Heart right ventricle (tissue), 16 donors: ENCODE results near the gene SLITRK3. TPM values are rescaled to one million over a fixed set of nuclear protein-coding genes. Genes with fewer than 3 reads are reported as not detected.

Source experiments
- ATAC-seq, 8 donors: fragments of 200-7000 bp; cut with Tn5 transposase; one replicate each; pipeline ENCODE4 v1.9.1; 2020; ENCODE audit warnings: mild to moderate bottlenecking in 8 of 8, moderate library complexity in 8 of 8, moderate number of reproducible peaks in 1 of 8
- DNase-seq, 2 donors: peaks; one replicate each; pipeline ENCODE4 v3.0.0-alpha.2; 2020
- H3K27ac ChIP-seq, 10 donors: fragments of 200-600 bp; sonication (generic) in 2 of 10; one replicate each; pipeline versions ENCODE4 v1.5.0 to v1.8.0; 2020 to 2022; ENCODE audit warnings: mild to moderate bottlenecking in 3 of 10
- H3K27me3 ChIP-seq, 7 donors: fragments of 200-600 bp; one replicate each; pipeline ENCODE4 v1.8.0; 2021 to 2022; ENCODE audit warnings: mild to moderate bottlenecking in 2 of 7
- H3K36me3 ChIP-seq, 9 donors: fragments of 200-600 bp; sonication (generic) in 1 of 9; one replicate each; pipeline versions ENCODE4 v1.5.0 to v1.8.0; 2020 to 2022; ENCODE audit warnings: mild to moderate bottlenecking in 2 of 9
- H3K4me1 ChIP-seq, 9 donors: fragments of 200-600 bp; sonication (generic) in 1 of 9; one replicate each; pipeline versions ENCODE4 v1.5.0 to v1.8.0; 2020 to 2022; ENCODE audit warnings: mild to moderate bottlenecking in 4 of 9
- H3K4me3 ChIP-seq, 10 donors: fragments of 200-600 bp; sonication (generic) in 2 of 10; one replicate each; pipeline versions ENCODE4 v1.5.0 to v1.8.0; 2020 to 2022; ENCODE audit warnings: mild to moderate bottlenecking in 7 of 10, moderate library complexity in 2 of 10
- H3K9me3 ChIP-seq, 11 donors: fragments of 200-600 bp in 10 of 11; sonication (generic) in 2 of 11; one replicate each; pipeline versions ENCODE4 v1.5.0 to v1.8.0; 2013 to 2022; ENCODE audit warnings: mild to moderate bottlenecking in 2 of 11, control low read depth in 1 of 11, moderate library complexity in 1 of 11
- WGBS, 2 donors: extraction: QIAGEN DNeasy Blood & Tissue Kit; methylation state at CpG; one replicate each; pipeline ENCODE4 v1.1.7; 2013; ENCODE audit warnings: inconsistent platforms in 1 of 2; 5-methylcytosine and 5-hydroxymethylcytosine counted together
- intact Hi-C, 10 donors: fragments of 100-400 bp; cut with DNase I; formaldehyde crosslinking; loops; one replicate each; pipeline versions ENCODE4 v1.11.1 to v1.14.2; 2022
- polyA plus RNA-seq, 2 donors: library from polyadenylated mRNA; stranded (reverse); fragments of 200-250 nt; gene quantifications; one replicate each; pipeline ENCODE4 v1.2.3, GENCODE V29; 2013
- total RNA-seq, 10 donors: library from RNA; stranded (reverse); fragmentation: NEBNext Ultra II Directional in 3 of 10; extraction: Animal tissue kit (Norgen Biotek cat#: 25700) in 3 of 10; gene quantifications; one replicate each; pipeline versions ENCODE4 v1.2.1 to v1.2.4, GENCODE V29; 2021 to 2023
- TF ChIP-seq, protein P1 (sequence below), 9 donors: fragments of 200-600 bp; sonication (generic) in 2 of 9; IDR thresholded peaks; one replicate each; pipeline versions ENCODE4 v1.5.0 to v1.8.0; 2021 to 2022; ENCODE audit warnings: antibody characterized with exemption in 9 of 9, mild to moderate bottlenecking in 5 of 9, moderate library complexity in 1 of 9
- donor health status: Arrhythmogenic right ventricular cardiomyopathy.
- donor health status: ischemic (EF 13 %, LVEDD 7.1; RV severe dilation, severe dysfunction).
- donor health status: healthy with polysubstance abuse.
- donor health status: DM: no; HTN: yes; CAD: no.
- donor health status: DM: no; HTN: no; CAD: no.
- donor health status: ischemic (EF 25% LVEDD 6.9; RV normal size, moderate dysfunction).
- donor health status: ischemic (EF 25% LVEDD 5.7; RV mildly dilated, moderate dysfunction).
- donor health status: healthy.
- donor health status: DM: yes; HTN: yes; CAD: no.
- donor health status: Ischemic cardiomyopathy.
- donor health status: ischemic (EF 35%, LVEDD 5.7; RV mildly dilated, moderate dysfunction).
- donor health status: nonischemic (EF 11% LVEDD 7.7; RV severe dilation, severe dysfunction).
- donor health status: DM: yes; HTN: yes; CAD: no.
- donor health status: PGD.
- donor health status: ischemic (EF 29% LVEDD 5.4; RV normal size, mild dysfunction).
- donor health status: nonischemic (EF 23%, LVEDD 6.1; RV moderate dilation, normal function).

SLITRK3 gene
- total and polyA plus RNA-seq, 12 donors = not detected

DNA sequence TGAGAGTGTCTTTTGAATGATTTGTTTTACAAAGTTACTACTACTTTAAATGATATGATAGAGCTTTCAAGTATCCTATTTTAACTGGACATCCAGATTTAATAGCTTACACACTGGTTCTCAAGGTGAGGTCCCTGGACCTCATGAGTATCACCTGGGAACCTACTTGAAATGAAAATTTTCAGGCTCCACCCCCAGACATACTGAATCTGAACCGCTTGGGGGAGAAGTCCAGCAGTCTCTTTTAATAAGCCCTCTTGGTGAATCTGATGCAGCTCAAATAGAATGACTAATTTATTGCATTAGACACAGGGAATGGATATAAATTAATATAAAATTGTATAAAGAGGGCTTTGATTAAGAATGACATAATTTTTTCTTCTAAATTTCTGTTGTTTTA lies 29.4 kb upstream of the SLITRK3 start:
- 38 to 45% methylated on average over 1 of the region's 1 CpG for WGBS, 2 donors
- Histone ChIP-seq H3K36me3 (no peaks in the 10 kb centered on the region), H3K4me3 (no peak overlapping the region), H3K27me3 (no peaks in the 10 kb centered on the region), H3K9me3 (no peaks in the 10 kb centered on the region), H3K4me1 (no peaks in the 10 kb centered on the region), H3K27ac (no peak overlapping the region)
- ATAC-seq = no peak
- no peak for DNase-seq
- TF ChIP-seq, protein P1, sequence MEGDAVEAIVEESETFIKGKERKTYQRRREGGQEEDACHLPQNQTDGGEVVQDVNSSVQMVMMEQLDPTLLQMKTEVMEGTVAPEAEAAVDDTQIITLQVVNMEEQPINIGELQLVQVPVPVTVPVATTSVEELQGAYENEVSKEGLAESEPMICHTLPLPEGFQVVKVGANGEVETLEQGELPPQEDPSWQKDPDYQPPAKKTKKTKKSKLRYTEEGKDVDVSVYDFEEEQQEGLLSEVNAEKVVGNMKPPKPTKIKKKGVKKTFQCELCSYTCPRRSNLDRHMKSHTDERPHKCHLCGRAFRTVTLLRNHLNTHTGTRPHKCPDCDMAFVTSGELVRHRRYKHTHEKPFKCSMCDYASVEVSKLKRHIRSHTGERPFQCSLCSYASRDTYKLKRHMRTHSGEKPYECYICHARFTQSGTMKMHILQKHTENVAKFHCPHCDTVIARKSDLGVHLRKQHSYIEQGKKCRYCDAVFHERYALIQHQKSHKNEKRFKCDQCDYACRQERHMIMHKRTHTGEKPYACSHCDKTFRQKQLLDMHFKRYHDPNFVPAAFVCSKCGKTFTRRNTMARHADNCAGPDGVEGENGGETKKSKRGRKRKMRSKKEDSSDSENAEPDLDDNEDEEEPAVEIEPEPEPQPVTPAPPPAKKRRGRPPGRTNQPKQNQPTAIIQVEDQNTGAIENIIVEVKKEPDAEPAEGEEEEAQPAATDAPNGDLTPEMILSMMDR (IDR thresholded peaks at IDR 0.05) = no peak
- intact Hi-C loops = loop anchor here in 1 of 10 donors (2.0 kb wide), 1 partner anchor 31 kb away; no protein-coding TSS in a partner anchor

DNA sequence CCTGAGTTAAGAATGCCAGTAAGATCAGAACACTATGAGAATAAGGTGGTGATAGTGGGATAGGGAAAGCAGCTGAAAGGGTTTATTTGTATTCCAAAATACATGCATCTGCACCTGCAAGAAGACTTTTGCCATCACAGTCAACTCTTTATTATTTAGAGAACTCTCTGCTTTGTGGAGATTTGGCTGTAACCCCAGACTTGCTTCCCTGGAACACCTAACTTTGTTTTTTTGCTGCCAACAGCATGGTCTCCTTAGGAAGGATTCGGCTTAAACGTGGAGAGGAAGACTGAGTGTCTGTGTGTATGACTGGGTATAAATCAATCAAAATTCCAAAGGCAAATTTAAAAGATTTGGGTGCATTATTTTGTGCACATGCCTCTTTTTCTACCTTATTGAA lies 21.6 kb upstream of the SLITRK3 start:
- Histone ChIP-seq H3K4me1 (no peaks in the 10 kb centered on the region), H3K4me3 (no peak overlapping the region), H3K9me3 (no peaks in the 10 kb centered on the region), H3K36me3 (no peaks in the 10 kb centered on the region), H3K27ac (no peak overlapping the region), H3K27me3 (peaks cover 0 to 4% (median 0%) of the 10 kb centered on the region in 7 donors)
- ATAC-seq (no peak), DNase-seq (no peak)
- TF ChIP-seq, protein P1 (IDR thresholded peaks at IDR 0.05) = no peak
- 57 to 75% methylated on average over 2 of the region's 2 CpGs for WGBS, 2 donors
- intact Hi-C loops = no loop called here

DNA sequence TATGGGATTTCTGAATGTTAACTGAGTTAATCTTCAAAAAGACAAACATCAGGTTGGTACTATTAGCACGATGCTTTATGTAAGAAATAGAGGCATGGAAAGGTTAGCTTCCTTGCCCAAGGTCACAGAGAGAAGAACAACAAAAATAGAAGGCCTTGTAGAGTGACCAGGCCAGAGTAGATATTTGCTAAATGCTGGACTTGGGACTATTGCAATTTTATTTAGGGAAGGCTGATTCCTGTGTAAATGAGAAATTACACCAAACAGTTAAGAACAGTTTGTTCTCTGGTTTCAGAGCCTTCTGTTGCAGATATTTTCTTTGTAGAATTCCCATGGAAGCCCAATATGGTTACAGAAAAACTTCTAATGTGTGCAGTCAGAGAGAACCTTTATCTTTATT lies 16.4 kb upstream of the SLITRK3 start:
- Histone ChIP-seq H3K27ac (no peak overlapping the region), H3K9me3 (no peaks in the 10 kb centered on the region)
- 73 to 85% methylated on average over 1 of the region's 1 CpG for WGBS, 2 donors

DNA sequence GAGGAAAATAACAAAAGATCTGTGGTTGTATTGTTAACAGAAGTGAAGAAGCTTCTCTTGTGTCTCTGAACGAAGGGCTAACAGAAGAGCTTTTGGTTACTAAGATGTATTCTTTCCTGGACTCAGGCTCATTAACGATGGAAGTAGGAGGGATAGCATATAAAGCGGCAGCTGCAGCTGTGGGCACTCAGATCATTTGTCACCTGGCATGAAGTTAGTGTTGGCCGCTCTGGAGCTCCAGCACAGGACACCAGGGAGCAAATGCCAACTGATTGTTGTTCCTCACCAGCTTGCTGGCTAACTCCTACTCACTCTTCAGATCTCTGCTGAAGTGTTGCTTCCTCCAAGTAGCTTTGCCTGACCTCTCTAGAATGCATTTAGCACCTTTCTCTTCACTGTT lies 15.5 kb upstream of the SLITRK3 start:
- TF ChIP-seq, protein P1 (IDR thresholded peaks at IDR 0.05) = no peak
- whole genome bisulfite sequencing, 2 donors = 78 to 87% methylated on average over 4 of the region's 4 CpGs
- H3K27me3 ChIP-seq = peaks cover 0 to 8% (median 0%) of the 10 kb centered on the region in 7 donors
- H3K36me3 ChIP-seq = no peaks in the 10 kb centered on the region
- no peak overlapping the region for H3K4me3 ChIP-seq
- no peak overlapping the region for H3K27ac ChIP-seq
- no peak for ATAC-seq
- H3K9me3 ChIP-seq = no peaks in the 10 kb centered on the region
- DNase-seq = no peak
- no peaks in the 10 kb centered on the region for H3K4me1 ChIP-seq
- intact Hi-C loops = no loop called here

More for the DNA sequence above, 16.4 kb upstream of the SLITRK3 start:
- H3K4me3 ChIP-seq = no peak overlapping the region
- TF ChIP-seq, protein P1 (IDR thresholded peaks at IDR 0.05) = no peak
- no peak for DNase-seq
- no peaks in the 10 kb centered on the region for H3K36me3 ChIP-seq
- no peaks in the 10 kb centered on the region for H3K4me1 ChIP-seq
- intact Hi-C loops = no loop called here
- H3K27me3 ChIP-seq = peaks cover 0 to 3% (median 0%) of the 10 kb centered on the region in 7 donors
- no peak for ATAC-seq
